Epithelial cell of proximal tubule (primary cell): ENCODE data around the gene SCGB1C2. TPM values are rescaled to one million over a fixed set of nuclear protein-coding genes. Genes with fewer than 3 reads are reported as not detected.
"Not testable (repeated sequence)": the region's sequence is repeated elsewhere in the genome, so short reads cannot be mapped to it uniquely, and the experiment has no call there.

ENCODE experiments used
- DNase-seq: peaks from one replicate; pipeline ENCODE4 v3.0.0-alpha.2; 2011; ENCODE audit warnings: low read depth
- H3K4me3 ChIP-seq: 2 replicates; pipeline ENCODE4 v1.5.1; 2011; ENCODE audit warnings: low read depth, mild to moderate bottlenecking, low read length
- CTCF ChIP-seq: conservative IDR thresholded peaks from 2 replicates; pipeline ENCODE4 v1.5.1; 2012; ENCODE audit warnings: low read depth, mild to moderate bottlenecking, low read length
- total RNA-seq: library from RNA; depleted of rRNA; stranded (reverse); fragments of >200 nt; gene quantifications from 2 replicates; pipeline ENCODE4 v1.2.3, GENCODE V29; 2015

SCGB1C2 gene
- total RNA-seq: not detected in 2 replicates

GRCh38 chr17:137166-137807, at the start of gene SCGB1C2:
Gene SCGB1C2, plus strand, starts transcription at chr17:137569. Its CDS starts 22 bp downstream, at chr17:137591.
- DNase-seq, H3K4me3 ChIP-seq: not testable (repeated sequence)

GRCh38 chr17:113111-113510, 24.3 kb upstream of the SCGB1C2 start:
- H3K4me3 ChIP-seq, DNase-seq: not testable (repeated sequence)

DNA sequence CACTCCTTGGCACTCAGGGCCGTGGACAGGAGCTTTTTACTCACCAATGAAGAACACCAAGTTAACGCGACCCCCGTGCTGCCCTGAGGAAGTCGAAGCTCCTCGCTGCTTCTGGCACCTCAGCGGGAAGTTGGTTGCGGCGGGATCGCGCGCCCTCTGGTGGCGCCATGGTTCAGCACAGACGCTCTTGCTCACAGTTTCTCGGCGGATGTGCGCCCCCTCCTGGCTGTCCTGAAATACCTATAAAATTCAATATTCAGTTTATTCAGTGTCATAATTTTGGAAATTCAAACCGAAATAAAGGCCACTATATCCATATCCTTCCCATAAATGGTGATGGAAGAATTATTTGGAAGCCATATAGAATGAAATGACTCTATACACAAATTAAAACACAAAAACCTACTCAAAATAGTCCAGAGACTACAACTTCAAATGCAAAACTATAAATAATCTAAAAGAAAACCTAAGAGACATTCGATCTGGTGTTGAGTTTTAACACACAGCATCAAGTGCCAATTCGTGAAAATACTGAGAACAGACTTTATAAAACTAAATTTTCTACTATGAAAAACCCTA, 18.9 kb upstream of the SCGB1C2 start:
- TF ChIP-seq CTCF: peak; percentile 47
- H3K4me3 ChIP-seq, DNase-seq: not testable (repeated sequence)

GRCh38 chr17:133932-134331, 3.4 kb upstream of the SCGB1C2 start:
- DNase-seq, H3K4me3 ChIP-seq: not testable (repeated sequence)

- H3K4me3 ChIP-seq, DNase-seq: not testable (repeated sequence)
- TF ChIP-seq CTCF: peak; percentile 25
Measured at GRCh38 chr17:134332-134785, 3.0 kb upstream of the SCGB1C2 start.

DNA sequence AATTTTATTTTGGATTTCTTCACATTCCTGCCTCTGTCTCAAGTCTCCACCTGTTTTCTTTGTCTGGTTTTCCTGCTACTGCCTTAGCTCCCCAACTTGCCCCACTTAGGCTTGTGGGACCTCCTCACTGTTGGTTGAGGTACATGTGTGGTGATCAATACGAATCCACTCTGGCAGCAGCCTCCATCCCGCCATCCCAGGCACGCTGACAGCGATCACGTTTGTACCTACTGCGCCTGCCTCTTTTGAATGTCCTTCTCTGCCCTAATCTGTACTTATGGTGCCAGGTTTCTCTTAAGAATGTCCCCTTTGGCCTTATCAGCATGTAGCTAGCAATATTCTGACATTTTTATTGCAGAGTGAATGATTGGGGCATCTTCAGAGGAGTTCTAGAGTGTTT, 2.3 kb upstream of the SCGB1C2 start:
- not testable (repeated sequence) for DNase-seq, H3K4me3 ChIP-seq

DNA sequence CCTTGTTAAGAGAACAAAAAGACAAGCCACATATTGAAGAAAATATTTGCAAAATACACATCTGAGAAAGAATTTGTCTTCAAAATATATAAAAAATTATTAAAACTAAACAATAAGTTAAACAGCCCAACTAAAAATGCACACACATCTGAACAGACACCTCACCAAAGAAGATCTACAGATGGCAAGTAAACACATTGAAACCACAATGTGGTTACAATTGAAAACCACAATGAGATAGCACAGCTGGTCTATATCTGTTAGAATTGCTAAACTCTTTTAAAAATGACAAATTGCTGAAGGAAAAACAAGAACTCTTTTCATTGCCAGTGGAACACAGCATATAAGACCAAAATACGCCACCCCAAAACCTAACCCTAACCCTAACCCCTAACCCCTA, 1.5 kb upstream of the SCGB1C2 start:
- DNase-seq, H3K4me3 ChIP-seq: not testable (repeated sequence)

- H3K4me3 ChIP-seq, DNase-seq: not testable (repeated sequence)
- peak; percentile 41 for TF ChIP-seq CTCF
Measured at GRCh38 chr17:136531-136930, 838 bp upstream of the SCGB1C2 start.

GRCh38 chr17:139401-140205, 2.2 kb downstream of the SCGB1C2 start:
- H3K4me3 ChIP-seq, DNase-seq: not testable (repeated sequence)

GRCh38 chr17:142102-142661, 4.8 kb downstream of the SCGB1C2 start:
- H3K4me3 ChIP-seq: no peak overlapping the region
- no peak for TF ChIP-seq CTCF
- DNase-seq: no peak
